CD14-positive monocyte (primary cell): ENCODE measurements around the gene CCDC85C. TPM values are rescaled to one million over a fixed set of nuclear protein-coding genes. Genes with fewer than 3 reads are reported as not detected.

Source experiments
- DNase-seq, 3 donors: peaks; one replicate each; pipeline ENCODE4 v3.0.0-alpha.2; 2011 to 2022
- H2AFZ ChIP-seq: 2 replicates; pipeline ENCODE4 v1.6.0; 2012; ENCODE audit warnings: mild to moderate bottlenecking, low read depth, low read length, inconsistent platforms; ENCODE audit not compliant: insufficient read depth, poor library complexity, severe bottlenecking
- H3K27ac ChIP-seq, 2 donors: 1 replicate in 1 of 2; 2 replicates in 1 of 2; pipeline ENCODE4 v1.5.1; 2012 to 2013; ENCODE audit warnings: low read length in 2 of 2, control low read depth in 1 of 2, inconsistent platforms in 1 of 2, low read depth in 1 of 2, mild to moderate bottlenecking in 1 of 2
- H3K27me3 ChIP-seq, 2 donors: one replicate each; pipeline versions ENCODE4 v1.6.0 to v1.6.1; 2011 to 2013; ENCODE audit warnings: low read length in 2 of 2; ENCODE audit not compliant: control insufficient read depth in 2 of 2, insufficient read depth in 2 of 2
- H3K36me3 ChIP-seq, 2 donors: replicated peaks in 1 of 2; 1 replicate in 1 of 2; 2 replicates in 1 of 2; pipeline versions ENCODE4 v1.5.1 to v1.6.1; 2012 to 2013; ENCODE audit warnings: low read length in 2 of 2, control low read depth in 1 of 2, inconsistent platforms in 1 of 2, mild to moderate bottlenecking in 1 of 2; ENCODE audit not compliant: insufficient read depth in 2 of 2, control insufficient read depth in 1 of 2
- H3K4me1 ChIP-seq, 2 donors: 1 replicate in 1 of 2; 2 replicates in 1 of 2; pipeline versions ENCODE4 v1.5.1 to v1.6.1; 2012 to 2013; ENCODE audit warnings: low read length in 2 of 2, control low read depth in 1 of 2, inconsistent platforms in 1 of 2, mild to moderate bottlenecking in 1 of 2, moderate library complexity in 1 of 2; ENCODE audit not compliant: insufficient read depth in 2 of 2, control insufficient read depth in 1 of 2
- H3K4me2 ChIP-seq: replicated peaks from 2 replicates; pipeline ENCODE3; 2012; ENCODE audit warnings: low read length, moderate library complexity, mild to moderate bottlenecking; ENCODE audit not compliant: poor library complexity, severe bottlenecking; ENCODE audit errors: extremely low read depth
- H3K4me3 ChIP-seq, 3 experiments: fragments of 200-600 bp in 1 of 3; sonication (generic) in 1 of 3; replicated peaks in 1 of 3; 1 replicate in 2 of 3; 2 replicates in 1 of 3; pipeline ENCODE4 v1.5.1; 2011 to 2013; ENCODE audit warnings: low read length in 3 of 3, mild to moderate bottlenecking in 3 of 3, control low read depth in 2 of 3, low read depth in 2 of 3, inconsistent platforms in 1 of 3, moderate library complexity in 1 of 3
- H3K79me2 ChIP-seq: 2 replicates; pipeline ENCODE4 v1.6.0; 2012; ENCODE audit warnings: mild to moderate bottlenecking, control low read depth, inconsistent platforms, low read length, moderate library complexity; ENCODE audit not compliant: insufficient read depth
- H3K9ac ChIP-seq: 2 replicates; pipeline ENCODE4 v1.6.0; 2017; ENCODE audit warnings: low read length, mild to moderate bottlenecking; ENCODE audit not compliant: insufficient read depth, poor library complexity, severe bottlenecking
- H3K9me3 ChIP-seq, 2 donors: replicated peaks in 1 of 2; 1 replicate in 1 of 2; 2 replicates in 1 of 2; pipeline versions ENCODE4 v1.5.1 to v1.6.1; 2012 to 2013; ENCODE audit warnings: low read length in 2 of 2, control low read depth in 1 of 2; ENCODE audit not compliant: control insufficient read depth in 1 of 2, insufficient read depth in 1 of 2
- H4K20me1 ChIP-seq: 2 replicates; pipeline ENCODE4 v1.6.0; 2012; ENCODE audit warnings: mild to moderate bottlenecking, low read length, control low read depth, moderate library complexity; ENCODE audit not compliant: insufficient read depth
- H3K27ac Mint-ChIP-seq, 7 donors: one replicate each; pipeline ENCODE4 v1.8.0; 2020; ENCODE audit warnings: mild to moderate bottlenecking in 7 of 7, mixed read lengths in 7 of 7, moderate library complexity in 6 of 7, inconsistent platforms in 2 of 7
- H3K27me3 Mint-ChIP-seq, 3 donors: one replicate each; pipeline ENCODE4 v1.8.0; 2021 to 2022; ENCODE audit warnings: low read depth in 3 of 3, mild to moderate bottlenecking in 3 of 3, mixed read lengths in 3 of 3, moderate library complexity in 3 of 3, inconsistent platforms in 1 of 3
- H3K36me3 Mint-ChIP-seq, 2 donors: one replicate each; pipeline ENCODE4 v1.8.0; 2020; ENCODE audit warnings: mixed read lengths in 2 of 2, inconsistent platforms in 1 of 2, mild to moderate bottlenecking in 1 of 2
- H3K4me1 Mint-ChIP-seq: one replicate; pipeline ENCODE4 v1.8.0; 2020; ENCODE audit warnings: mild to moderate bottlenecking, mixed read lengths
- H3K4me3 Mint-ChIP-seq, 2 donors: one replicate each; pipeline ENCODE4 v1.8.0; 2020; ENCODE audit warnings: mild to moderate bottlenecking in 2 of 2, mixed read lengths in 2 of 2, moderate library complexity in 1 of 2
- H3K9me3 Mint-ChIP-seq, 7 donors: one replicate each; pipeline ENCODE4 v1.8.0; 2020 to 2022; ENCODE audit warnings: mixed read lengths in 7 of 7, mild to moderate bottlenecking in 6 of 7, moderate library complexity in 6 of 7, inconsistent platforms in 2 of 7
- CTCF ChIP-seq: fragments of 200-600 bp; IDR thresholded peaks from one replicate; pipeline ENCODE4 v1.8.0; 2022; ENCODE audit warnings: antibody characterized with exemption, mild to moderate bottlenecking
- WGBS: methylation state at CpG from one replicate; pipeline ENCODE4 v1.1.5; 2013; ENCODE audit warnings: missing lambda C conversion rate; ENCODE audit not compliant: insufficient coverage; 5-methylcytosine and 5-hydroxymethylcytosine counted together
- intact Hi-C, 2 donors: fragments of 100-400 bp; cut with micrococcal nuclease; formaldehyde crosslinking; loops; one replicate each; pipeline versions ENCODE4 v1.15.0 to v1.15.1; 2023
- polyA plus RNA-seq, 3 donors: library from polyadenylated mRNA; depleted of rRNA in 1 of 3; unstranded in 2 of 3; stranded (reverse) in 1 of 3; fragments of 300-500 nt in 2 of 3; fragments of >200 nt in 1 of 3; fragmentation: Illumina TruSeq in 2 of 3; gene quantifications; 1 replicate in 2 of 3; 2 replicates in 1 of 3; pipeline ENCODE4 v1.2.3, GENCODE V29; 2012 to 2021

The CCDC85C gene
- polyA plus RNA-seq, 3 donors, result under 0.01 to 0.03 TPM; not detected in 1

DNA sequence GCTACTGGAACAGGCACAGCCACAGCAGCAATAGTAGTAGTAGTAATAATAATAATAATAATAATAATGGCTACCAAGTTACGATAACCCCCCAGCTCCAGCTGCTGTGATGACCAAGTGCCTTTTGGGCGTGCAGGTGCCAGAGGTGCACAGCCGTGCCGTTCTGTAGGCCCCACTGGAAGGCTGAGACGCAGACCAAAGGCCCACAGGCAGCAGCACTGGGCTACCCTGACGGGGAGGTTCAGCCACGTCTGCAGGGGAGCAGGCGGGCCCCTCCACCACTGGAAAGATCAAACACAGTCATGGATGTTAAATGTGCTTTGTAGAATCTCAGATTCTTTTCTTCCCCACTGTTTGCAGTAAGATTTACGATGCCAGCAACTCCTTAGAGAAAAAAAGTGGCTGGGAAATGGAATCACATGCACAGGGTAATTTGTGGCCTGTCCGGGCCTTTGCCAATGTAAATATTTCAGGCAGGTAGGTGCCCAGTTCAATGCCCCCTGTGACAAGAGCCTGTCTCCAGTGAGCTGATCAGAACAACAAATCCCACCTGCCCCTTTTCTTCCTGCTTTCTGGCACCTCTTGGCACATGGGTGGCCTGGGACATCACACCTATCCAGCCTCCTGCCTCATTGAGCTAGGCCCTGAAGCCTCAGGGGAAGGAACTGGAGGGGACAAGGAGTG lies 32.6 kb downstream of the CCDC85C start:
- WGBS, result 77% methylated on average over 5 of the region's 10 CpGs
- intact Hi-C loops, result no loop called here
- Histone ChIP-seq H3K36me3 (no peaks in the 10 kb centered on the region), H4K20me1 (no peaks in the 10 kb centered on the region), H3K4me3 (no peak overlapping the region), H3K27ac (no peak overlapping the region), H3K27me3 (no peaks in the 10 kb centered on the region), H3K9ac (no peak overlapping the region), H3K9me3 (no peaks in the 10 kb centered on the region), H3K79me2 (no peaks in the 10 kb centered on the region), H2AFZ (no peak overlapping the region), H3K4me1 (no peaks in the 10 kb centered on the region), H3K4me2 (no peak overlapping the region)
- Mint-ChIP-seq H3K27ac (no peak overlapping the region), H3K4me3 (no peak overlapping the region), H3K4me1 (no peaks in the 10 kb centered on the region), H3K27me3 (peaks cover 2 to 5% (median 5%) of the 10 kb centered on the region in 3 donors), H3K9me3 (peaks cover 0 to 2% (median 0%) of the 10 kb centered on the region in 7 donors), H3K36me3 (no peaks in the 10 kb centered on the region)
- TF ChIP-seq CTCF, result no peak
- no peak for DNase-seq

DNA sequence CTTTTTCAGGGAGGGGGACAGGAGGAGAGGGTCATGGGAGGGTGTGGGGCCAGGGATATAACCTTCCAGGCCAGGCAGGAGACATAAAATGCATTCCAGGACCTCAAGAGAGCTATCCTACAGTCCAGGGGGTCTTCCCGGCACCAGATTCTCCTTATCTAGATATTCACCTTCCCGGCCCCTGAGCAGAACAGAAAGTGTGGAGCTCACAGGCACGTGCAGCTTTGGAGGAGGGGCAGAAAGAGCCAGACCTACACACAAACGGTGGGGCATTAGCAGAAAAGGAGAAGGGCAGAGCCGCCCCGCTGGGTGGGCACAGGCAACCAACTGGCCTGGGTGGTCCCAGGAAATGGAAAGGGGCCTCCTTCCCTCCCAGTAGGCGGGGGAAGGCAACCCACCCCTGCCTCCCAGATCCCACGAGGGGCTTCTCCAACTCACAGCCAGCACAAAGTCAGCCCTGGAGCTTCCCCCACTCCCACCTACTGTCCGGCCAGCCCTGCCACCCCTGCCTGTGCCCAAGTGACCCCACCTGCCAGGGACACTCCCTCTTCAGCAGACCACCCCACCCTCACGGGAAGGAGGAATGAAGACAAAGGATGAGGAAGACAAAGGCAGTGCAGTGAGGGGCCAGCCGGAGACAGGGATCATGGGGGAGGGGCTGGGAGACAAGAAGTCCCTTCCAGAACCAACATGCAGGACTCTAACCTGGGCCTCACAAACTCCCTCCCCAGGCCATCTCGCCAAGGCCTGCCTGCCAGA lies 33.3 kb downstream of the CCDC85C start:
- no peak overlapping the region for H3K27ac Mint-ChIP-seq
- Histone ChIP-seq H3K36me3 (no peaks in the 10 kb centered on the region), H2AFZ (no peak overlapping the region), H3K4me3 (no peak overlapping the region), H3K4me1 (no peaks in the 10 kb centered on the region), H3K4me2 (no peak overlapping the region), H3K9ac (no peak overlapping the region), H3K9me3 (no peaks in the 10 kb centered on the region), H4K20me1 (no peaks in the 10 kb centered on the region), H3K27me3 (no peaks in the 10 kb centered on the region), H3K27ac (no peak overlapping the region), H3K79me2 (no peaks in the 10 kb centered on the region)
- no peak overlapping the region for H3K4me3 Mint-ChIP-seq
- 87% methylated on average over 3 of the region's 12 CpGs for WGBS
- TF ChIP-seq CTCF, result no peak
- DNase-seq, result no peak
- peaks cover 0 to 2% (median 0%) of the 10 kb centered on the region in 7 donors for H3K9me3 Mint-ChIP-seq
- H3K4me1 Mint-ChIP-seq, result no peaks in the 10 kb centered on the region
- peaks cover 3 to 5% (median 5%) of the 10 kb centered on the region in 3 donors for H3K27me3 Mint-ChIP-seq
- intact Hi-C loops, result no loop called here
- H3K36me3 Mint-ChIP-seq, result no peaks in the 10 kb centered on the region
